ENCODE results near the gene ST8SIA4.
A peak's percentile ranks its signal among the peaks of the same experiment; 100 is the strongest.

The ST8SIA4 gene

GRCh38 chr5:100854591-100854990, 48.5 kb downstream of the ST8SIA4 start:
- Histone ChIP-seq H2AFZ (ENCODE audit: low read length) (no peak overlapping the region), H3K4me2 (ENCODE audit: low read length) (peak overlapping the region; percentile 75), H3K4me3 (ENCODE audit: low read depth, low read length, poor library complexity, severe bottlenecking) (peak overlapping the region; percentile 51), H3K9me3 (ENCODE audit: low read length) (no peaks in the 10 kb centered on the region), H3F3A (ENCODE audit: insufficient read depth, low read length) (peaks cover 9% of the 10 kb centered on the region; the same call in 1 of the 2 replicates), H3K4me1 (ENCODE audit: insufficient read depth, low read length, severe bottlenecking) (peaks cover 76% of the 10 kb centered on the region), H3K9me2 (ENCODE audit: low read depth, low read length) (no peaks in the 10 kb centered on the region), H3K9ac (ENCODE audit: low read length) (peak overlapping the region; percentile 63; the same call in 1 of the 2 replicates), H3K27me3 (ENCODE audit: insufficient read depth, low read length) (no peaks in the 10 kb centered on the region), H3K36me3 (ENCODE audit: insufficient read depth, low read length) (no peaks in the 10 kb centered on the region), H4K20me1 (ENCODE audit: insufficient read depth, low read length) (no peaks in the 10 kb centered on the region), H3K27ac (ENCODE audit: low read depth, low read length, poor library complexity, severe bottlenecking) (peak overlapping the region; percentile 91), H3K79me2 (ENCODE audit: insufficient read depth, low read length) (no peaks in the 10 kb centered on the region)
- no peak for TF ChIP-seq CTCF (IDR thresholded peaks at IDR 0.05; ENCODE audit: low read length)
- no peak for TF ChIP-seq EZH2 (IDR thresholded peaks at IDR 0.05; ENCODE audit: borderline replicate concordance, low read length)

- H3F3A ChIP-seq (ENCODE audit: insufficient read depth, low read length): peaks cover 9% of the 10 kb centered on the region; the same call in 1 of the 2 replicates
- H3K4me1 ChIP-seq (ENCODE audit: insufficient read depth, low read length, severe bottlenecking): peaks cover 67% of the 10 kb centered on the region
- H3K9ac ChIP-seq (ENCODE audit: low read length): peak overlapping the region; percentile 56
- no peaks in the 10 kb centered on the region for H3K9me3 ChIP-seq (ENCODE audit: low read length)
- H3K79me2 ChIP-seq (ENCODE audit: insufficient read depth, low read length): no peaks in the 10 kb centered on the region
- H3K4me2 ChIP-seq (ENCODE audit: low read length): peak overlapping the region; percentile 69
- no peaks in the 10 kb centered on the region for H3K36me3 ChIP-seq (ENCODE audit: insufficient read depth, low read length)
- no peaks in the 10 kb centered on the region for H4K20me1 ChIP-seq (ENCODE audit: insufficient read depth, low read length)
- no peaks in the 10 kb centered on the region for H3K27me3 ChIP-seq (ENCODE audit: insufficient read depth, low read length)
- no peaks in the 10 kb centered on the region for H3K9me2 ChIP-seq (ENCODE audit: low read depth, low read length)
- no peak overlapping the region for H2AFZ ChIP-seq (ENCODE audit: low read length)
- peak overlapping the region; percentile 91 for H3K27ac ChIP-seq (ENCODE audit: low read depth, low read length, poor library complexity, severe bottlenecking)
- peak overlapping the region; percentile 15 for H3K4me3 ChIP-seq (ENCODE audit: low read depth, low read length, poor library complexity, severe bottlenecking)
- TF ChIP-seq CTCF (IDR thresholded peaks at IDR 0.05; ENCODE audit: low read length) (no peak), EZH2 (IDR thresholded peaks at IDR 0.05; ENCODE audit: borderline replicate concordance, low read length) (no peak)
Measured at GRCh38 chr5:100853582-100853981, 49.5 kb downstream of the ST8SIA4 start.

- no peak for TF ChIP-seq EZH2 (IDR thresholded peaks at IDR 0.05; ENCODE audit: borderline replicate concordance, low read length)
- TF ChIP-seq CTCF (IDR thresholded peaks at IDR 0.05; ENCODE audit: low read length): no peak
- Histone ChIP-seq H3K4me2 (ENCODE audit: low read length) (peak overlapping the region; percentile 69), H3K27me3 (ENCODE audit: insufficient read depth, low read length) (no peaks in the 10 kb centered on the region), H3K4me1 (ENCODE audit: insufficient read depth, low read length, severe bottlenecking) (peaks cover 61% of the 10 kb centered on the region), H3K9ac (ENCODE audit: low read length) (peak overlapping the region; percentile 56), H2AFZ (ENCODE audit: low read length) (no peak overlapping the region), H3K36me3 (ENCODE audit: insufficient read depth, low read length) (no peaks in the 10 kb centered on the region), H3K79me2 (ENCODE audit: insufficient read depth, low read length) (no peaks in the 10 kb centered on the region), H3K9me3 (ENCODE audit: low read length) (no peaks in the 10 kb centered on the region), H3K4me3 (ENCODE audit: low read depth, low read length, poor library complexity, severe bottlenecking) (peak overlapping the region; percentile 15), H3K27ac (ENCODE audit: low read depth, low read length, poor library complexity, severe bottlenecking) (peak overlapping the region; percentile 91), H3K9me2 (ENCODE audit: low read depth, low read length) (no peaks in the 10 kb centered on the region), H3F3A (ENCODE audit: insufficient read depth, low read length) (peaks cover 9% of the 10 kb centered on the region; the same call in 1 of the 2 replicates), H4K20me1 (ENCODE audit: insufficient read depth, low read length) (no peaks in the 10 kb centered on the region)
Measured at GRCh38 chr5:100852988-100853449, 50.1 kb downstream of the ST8SIA4 start.

All from OCI-LY1 (cell line).